SH-SY5Y (cell line): ENCODE data around the gene KRT71.

Experiments
- GATA2 ChIP-seq: IDR thresholded peaks from 2 replicates; pipeline ENCODE4 v1.6.1; 2011; ENCODE audit warnings: mild to moderate bottlenecking, low read depth, low read length
- GATA3 ChIP-seq: IDR thresholded peaks from 2 replicates; pipeline ENCODE4 v1.6.1; 2011; ENCODE audit warnings: low read depth, mild to moderate bottlenecking, low read length, moderate library complexity

GRCh38 chr12:52581481-52581880, 28.5 kb upstream of the KRT71 start:
- TF ChIP-seq GATA2 (no peak), GATA3 (no peak)
